ENCODE data around the gene CACNA1E. TPM values are rescaled to one million over a fixed set of nuclear protein-coding genes. Genes with fewer than 3 reads are reported as not detected.
"Not testable (repeated sequence)": the region's sequence is repeated elsewhere in the genome, so short reads cannot be mapped to it uniquely, and the experiment has no call there.

CACNA1E gene
- total RNA-seq, 1 donor from 2014 or later: 2.1 TPM

GRCh38 chr1:181516706-181517105 lies 33.4 kb downstream of the CACNA1E start:
- no peak for DNase-seq (ENCODE audit: extremely low spot score, unreplicated experiment)
- no peaks in the 10 kb centered on the region for H3K36me3 Mint-ChIP-seq
- peaks cover 18% of the 10 kb centered on the region for H3K27me3 Mint-ChIP-seq
- no peak for TF ChIP-seq CTCF (conservative IDR thresholded peaks at IDR 0.05)
- no peaks in the 10 kb centered on the region for H3K4me1 Mint-ChIP-seq (ENCODE audit: unreplicated experiment)
- H3K9me3 Mint-ChIP-seq: no peaks in the 10 kb centered on the region
- no peak overlapping the region for H3K4me3 Mint-ChIP-seq
- H3K27ac Mint-ChIP-seq: no peak overlapping the region

- H3K4me1 Mint-ChIP-seq (ENCODE audit: unreplicated experiment): no peaks in the 10 kb centered on the region
Measured at GRCh38 chr1:181517181-181517875, 34.0 kb downstream of the CACNA1E start.

GRCh38 chr1:181518152-181518551 lies 34.8 kb downstream of the CACNA1E start:
- Mint-ChIP-seq H3K4me1 (ENCODE audit: unreplicated experiment) (no peaks in the 10 kb centered on the region), H3K27me3 (peaks cover 18% of the 10 kb centered on the region), H3K4me3 (no peak overlapping the region), H3K27ac (no peak overlapping the region), H3K9me3 (no peaks in the 10 kb centered on the region), H3K36me3 (no peaks in the 10 kb centered on the region)
- DNase-seq (ENCODE audit: extremely low spot score, unreplicated experiment): no peak
- no peak for TF ChIP-seq CTCF (conservative IDR thresholded peaks at IDR 0.05)

More at GRCh38 chr1:181517181-181517875, 34.0 kb downstream of the CACNA1E start:
- peaks cover 18% of the 10 kb centered on the region for H3K27me3 Mint-ChIP-seq
- TF ChIP-seq CTCF (conservative IDR thresholded peaks at IDR 0.05): no peak
- no peak overlapping the region for H3K4me3 Mint-ChIP-seq
- no peaks in the 10 kb centered on the region for H3K9me3 Mint-ChIP-seq
- no peak overlapping the region for H3K27ac Mint-ChIP-seq
- no peaks in the 10 kb centered on the region for H3K36me3 Mint-ChIP-seq
- DNase-seq (ENCODE audit: extremely low spot score, unreplicated experiment): no peak

- Mint-ChIP-seq H3K4me1 (ENCODE audit: unreplicated experiment) (no peaks in the 10 kb centered on the region), H3K36me3 (no peaks in the 10 kb centered on the region), H3K27me3 (peaks cover 11% of the 10 kb centered on the region), H3K4me3 (no peak overlapping the region), H3K9me3 (no peaks in the 10 kb centered on the region), H3K27ac (no peak overlapping the region)
- TF ChIP-seq CTCF (conservative IDR thresholded peaks at IDR 0.05): no peak
- no peak for DNase-seq (ENCODE audit: extremely low spot score, unreplicated experiment)
Measured at GRCh38 chr1:181522864-181523263, 39.5 kb downstream of the CACNA1E start.

- H3K27ac Mint-ChIP-seq: no peak overlapping the region
- H3K9me3 Mint-ChIP-seq: no peaks in the 10 kb centered on the region
- no peak overlapping the region for H3K4me3 Mint-ChIP-seq
- H3K27me3 Mint-ChIP-seq: peaks cover 3% of the 10 kb centered on the region
- no peak for TF ChIP-seq CTCF (conservative IDR thresholded peaks at IDR 0.05)
- no peaks in the 10 kb centered on the region for H3K4me1 Mint-ChIP-seq (ENCODE audit: unreplicated experiment)
- DNase-seq (ENCODE audit: extremely low spot score, unreplicated experiment): no peak
- no peaks in the 10 kb centered on the region for H3K36me3 Mint-ChIP-seq
Measured at GRCh38 chr1:181525104-181525721, 41.9 kb downstream of the CACNA1E start.

GRCh38 chr1:181528241-181528640 lies 44.9 kb downstream of the CACNA1E start:
- H3K27me3 Mint-ChIP-seq: peaks cover 17% of the 10 kb centered on the region
- not testable (repeated sequence) for DNase-seq (ENCODE audit: extremely low spot score, unreplicated experiment); H3K36me3 Mint-ChIP-seq; H3K4me3 Mint-ChIP-seq; H3K27ac Mint-ChIP-seq; H3K4me1 Mint-ChIP-seq (ENCODE audit: unreplicated experiment); H3K9me3 Mint-ChIP-seq
